ENCODE results near the gene ZNF502. TPM values are rescaled to one million over a fixed set of nuclear protein-coding genes. Genes with fewer than 3 reads are reported as not detected.

Gene ZNF502
- total RNA-seq, 2 experiments from 2014 or later, result not detected

- ChIA-PET POLR2A (no interaction called here), CTCF (ENCODE audit: unreplicated experiment) (no interaction called here)
- H3K4me2 ChIP-seq (ENCODE audit: low read length), result no peak overlapping the region
- peaks cover 5% of the 10 kb centered on the region for H3K4me1 ChIP-seq (ENCODE audit: insufficient read depth, low read length, poor library complexity, severe bottlenecking)
- H3K36me3 ChIP-seq (ENCODE audit: insufficient read depth, low read length), result 0 out of 2 replicates have a peak, but pooled peaks cover 5% of the 10 kb centered on the region
- no peak for TF ChIP-seq EZH2phosphoT487 (IDR thresholded peaks at IDR 0.05; ENCODE audit: borderline replicate concordance, low read depth, low read length)
- no peak for TF ChIP-seq CTCF (conservative IDR thresholded peaks at IDR 0.05; ENCODE audit: low read length)
- no peaks in the 10 kb centered on the region for H4K20me1 ChIP-seq (ENCODE audit: insufficient read depth, low read length)
- H2AFZ ChIP-seq (ENCODE audit: low read length), result no peak overlapping the region
- H3K9me3 ChIP-seq (ENCODE audit: low read length), result peaks cover 17% of the 10 kb centered on the region
- BruUV-seq (replicated peaks), result no TSS peak
- no peak overlapping the region for H3K4me3 ChIP-seq (ENCODE audit: low read depth, low read length, poor library complexity, severe bottlenecking)
- H3K79me2 ChIP-seq (ENCODE audit: insufficient read depth, low read depth, low read length), result no peaks in the 10 kb centered on the region
- H3K27ac ChIP-seq (ENCODE audit: low read depth, low read length, poor library complexity, severe bottlenecking), result no peak overlapping the region
- intact Hi-C loops (cut with micrococcal nuclease; ENCODE audit: unreplicated experiment), result no loop called here
- no peaks in the 10 kb centered on the region for H3K9me2 ChIP-seq (ENCODE audit: insufficient read depth, low read length)
- DNase-seq (ENCODE audit: low spot score), result no peak
Measured at GRCh38 chr3:44682182-44682896, 30.1 kb upstream of the ZNF502 start.

- Histone ChIP-seq H3K4me2 (ENCODE audit: low read length) (peak overlapping the region; percentile 72), H3K79me2 (ENCODE audit: insufficient read depth, low read depth, low read length) (no peaks in the 10 kb centered on the region), H3K4me1 (ENCODE audit: insufficient read depth, low read length, poor library complexity, severe bottlenecking) (peaks cover 5% of the 10 kb centered on the region), H3K4me3 (ENCODE audit: low read depth, low read length, poor library complexity, severe bottlenecking) (peak overlapping the region; percentile 79), H3K36me3 (ENCODE audit: insufficient read depth, low read length) (0 out of 2 replicates have a peak, but pooled peaks cover 5% of the 10 kb centered on the region), H3K27ac (ENCODE audit: low read depth, low read length, poor library complexity, severe bottlenecking) (no peak overlapping the region), H3K9me3 (ENCODE audit: low read length) (peaks cover 17% of the 10 kb centered on the region), H2AFZ (ENCODE audit: low read length) (peak overlapping the region; percentile 100), H4K20me1 (ENCODE audit: insufficient read depth, low read length) (no peaks in the 10 kb centered on the region), H3K9me2 (ENCODE audit: insufficient read depth, low read length) (no peaks in the 10 kb centered on the region)
- intact Hi-C loops (cut with micrococcal nuclease; ENCODE audit: unreplicated experiment), result no loop called here
- ChIA-PET CTCF (ENCODE audit: unreplicated experiment) (no interaction called here), POLR2A (interaction anchor here (1.2 to 1.4 kb wide), 2 partner anchors 37 to 61 kb away, joined by 3 to 4 read pairs; partner anchors contain the start of genes ZNF197 and ZNF35)
- DNase-seq (ENCODE audit: low spot score), result peak; percentile 92
- no TSS peak for BruUV-seq (replicated peaks)
- no peak for TF ChIP-seq CTCF (conservative IDR thresholded peaks at IDR 0.05; ENCODE audit: low read length)
- TF ChIP-seq EZH2phosphoT487 (IDR thresholded peaks at IDR 0.05; ENCODE audit: borderline replicate concordance, low read depth, low read length), result no peak
Measured at GRCh38 chr3:44685128-44685800, 27.2 kb upstream of the ZNF502 start.

GRCh38 chr3:44687898-44688297, 24.6 kb upstream of the ZNF502 start:
- Histone ChIP-seq H3K4me2 (ENCODE audit: low read length) (no peak overlapping the region), H3K36me3 (ENCODE audit: insufficient read depth, low read length) (0 out of 2 replicates have a peak, but pooled peaks cover 5% of the 10 kb centered on the region), H4K20me1 (ENCODE audit: insufficient read depth, low read length) (no peaks in the 10 kb centered on the region), H2AFZ (ENCODE audit: low read length) (no peak overlapping the region), H3K27ac (ENCODE audit: low read depth, low read length, poor library complexity, severe bottlenecking) (no peak overlapping the region), H3K9me2 (ENCODE audit: insufficient read depth, low read length) (no peaks in the 10 kb centered on the region), H3K9me3 (ENCODE audit: low read length) (peaks cover 17% of the 10 kb centered on the region), H3K79me2 (ENCODE audit: insufficient read depth, low read depth, low read length) (no peaks in the 10 kb centered on the region), H3K4me3 (ENCODE audit: low read depth, low read length, poor library complexity, severe bottlenecking) (no peak overlapping the region), H3K4me1 (ENCODE audit: insufficient read depth, low read length, poor library complexity, severe bottlenecking) (peaks cover 5% of the 10 kb centered on the region)
- TF ChIP-seq CTCF (conservative IDR thresholded peaks at IDR 0.05; ENCODE audit: low read length), result no peak
- TF ChIP-seq EZH2phosphoT487 (IDR thresholded peaks at IDR 0.05; ENCODE audit: borderline replicate concordance, low read depth, low read length), result no peak
- DNase-seq (ENCODE audit: low spot score), result no peak
- intact Hi-C loops (cut with micrococcal nuclease; ENCODE audit: unreplicated experiment), result no loop called here
- no TSS peak for BruUV-seq (replicated peaks)
- POLR2A ChIA-PET, result no interaction called here
- CTCF ChIA-PET (ENCODE audit: unreplicated experiment), result no interaction called here

Data from OCI-LY7 (cell line).